ENCODE data around the gene GOLIM4. TPM values are rescaled to one million over a fixed set of nuclear protein-coding genes. Genes with fewer than 3 reads are reported as not detected.
A peak's percentile ranks its signal among the peaks of the same experiment; 100 is the strongest.
"Not testable (repeated sequence)": the region's sequence is repeated elsewhere in the genome, so short reads cannot be mapped to it uniquely, and the experiment has no call there.

GOLIM4 gene
- total RNA-seq, 1 donor from 2014 or later: 27.9 TPM

DNA sequence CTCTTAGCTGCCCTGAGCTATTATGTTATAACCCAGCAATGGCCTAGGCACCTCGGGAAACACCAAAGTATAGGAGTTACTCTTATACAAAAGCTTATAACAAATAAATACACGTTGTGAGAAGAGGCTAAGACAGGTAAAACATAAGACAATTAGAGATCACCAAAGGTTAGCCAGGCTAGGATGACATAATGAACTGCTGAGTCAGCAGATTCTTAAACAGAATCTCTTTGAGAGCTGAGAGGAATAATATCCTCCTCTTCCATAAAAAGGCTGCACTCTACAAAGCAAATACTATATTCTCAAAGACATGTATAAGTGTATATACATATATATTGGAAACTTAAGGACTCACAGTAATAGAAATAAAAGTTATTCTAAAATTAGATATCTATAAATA, 37.2 kb downstream of the GOLIM4 start:
- no peak for DNase-seq (ENCODE audit: low read depth)
- H3K27me3 ChIP-seq (ENCODE audit: control insufficient read depth, insufficient read depth, low read length): no peaks in the 10 kb centered on the region
- TF ChIP-seq, protein P1, sequence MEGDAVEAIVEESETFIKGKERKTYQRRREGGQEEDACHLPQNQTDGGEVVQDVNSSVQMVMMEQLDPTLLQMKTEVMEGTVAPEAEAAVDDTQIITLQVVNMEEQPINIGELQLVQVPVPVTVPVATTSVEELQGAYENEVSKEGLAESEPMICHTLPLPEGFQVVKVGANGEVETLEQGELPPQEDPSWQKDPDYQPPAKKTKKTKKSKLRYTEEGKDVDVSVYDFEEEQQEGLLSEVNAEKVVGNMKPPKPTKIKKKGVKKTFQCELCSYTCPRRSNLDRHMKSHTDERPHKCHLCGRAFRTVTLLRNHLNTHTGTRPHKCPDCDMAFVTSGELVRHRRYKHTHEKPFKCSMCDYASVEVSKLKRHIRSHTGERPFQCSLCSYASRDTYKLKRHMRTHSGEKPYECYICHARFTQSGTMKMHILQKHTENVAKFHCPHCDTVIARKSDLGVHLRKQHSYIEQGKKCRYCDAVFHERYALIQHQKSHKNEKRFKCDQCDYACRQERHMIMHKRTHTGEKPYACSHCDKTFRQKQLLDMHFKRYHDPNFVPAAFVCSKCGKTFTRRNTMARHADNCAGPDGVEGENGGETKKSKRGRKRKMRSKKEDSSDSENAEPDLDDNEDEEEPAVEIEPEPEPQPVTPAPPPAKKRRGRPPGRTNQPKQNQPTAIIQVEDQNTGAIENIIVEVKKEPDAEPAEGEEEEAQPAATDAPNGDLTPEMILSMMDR (IDR thresholded peaks at IDR 0.05; ENCODE audit: insufficient read depth, low read length, poor library complexity, severe bottlenecking): no peak
- no peak overlapping the region for H3K4me3 ChIP-seq (ENCODE audit: low read depth, low read length)
- H3K36me3 ChIP-seq (ENCODE audit: control insufficient read depth, insufficient read depth, low read length): no peaks in the 10 kb centered on the region

DNA sequence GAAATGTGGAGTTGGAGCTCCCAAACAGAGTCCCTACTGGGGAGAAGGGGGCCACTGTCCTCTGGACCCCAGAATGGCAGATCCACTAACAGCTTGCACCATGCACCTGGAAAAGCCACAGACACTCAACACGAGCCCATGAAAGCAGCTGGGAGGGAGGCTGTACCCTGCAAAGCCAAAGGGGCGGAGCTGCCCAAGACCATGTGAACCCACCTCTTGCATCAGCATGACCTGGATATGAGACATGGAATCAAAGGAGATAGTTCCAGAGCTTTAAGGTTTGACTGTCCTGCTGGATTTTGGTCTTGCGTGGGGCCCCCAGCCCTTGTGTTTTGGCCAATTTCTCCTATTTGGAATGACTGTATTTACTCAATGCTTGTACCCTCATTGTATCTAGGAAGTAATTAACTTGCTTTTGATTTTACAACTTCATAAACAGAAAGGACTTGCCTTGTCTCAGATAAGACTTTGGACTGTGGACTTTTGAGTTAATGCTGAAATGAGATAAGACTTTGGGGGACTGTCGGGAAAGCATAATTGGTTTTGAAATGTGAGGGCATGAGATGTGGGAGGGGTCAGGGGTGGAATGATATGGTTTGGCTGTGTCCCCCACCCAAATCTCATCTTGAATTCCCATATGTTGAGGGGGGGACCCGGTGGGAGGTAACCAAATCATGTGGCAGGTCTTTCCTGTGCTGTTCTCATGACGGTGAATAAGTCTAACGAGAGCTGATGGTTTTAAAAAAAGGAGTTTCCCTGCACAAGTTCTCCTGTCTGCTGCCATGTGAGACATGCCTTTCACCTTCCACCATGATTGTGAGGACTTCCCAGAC, 39.1 kb downstream of the GOLIM4 start:
- H3K36me3 ChIP-seq (ENCODE audit: control insufficient read depth, insufficient read depth, low read length); H3K27me3 ChIP-seq (ENCODE audit: control insufficient read depth, insufficient read depth, low read length); DNase-seq (ENCODE audit: low read depth); H3K4me3 ChIP-seq (ENCODE audit: low read depth, low read length): not testable (repeated sequence)

DNA sequence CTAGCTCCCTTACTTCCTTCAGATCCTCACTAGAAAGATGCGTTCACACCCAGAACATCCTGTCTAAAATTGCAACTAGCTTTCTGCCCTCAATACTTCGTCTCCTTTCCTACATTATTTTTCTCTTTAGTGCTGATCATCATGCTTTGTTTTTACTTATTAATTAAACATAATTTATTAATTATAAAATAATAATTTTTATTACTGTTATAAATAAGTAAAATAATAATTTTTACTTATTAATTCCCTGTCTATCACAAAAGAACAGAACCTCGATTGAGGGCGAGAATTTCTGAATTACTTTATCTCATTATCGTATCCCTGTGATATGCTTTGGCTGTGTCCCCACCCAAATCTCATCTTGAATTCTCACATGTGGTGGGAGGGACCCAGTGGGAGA, 41.3 kb downstream of the GOLIM4 start:
- Histone ChIP-seq H3K36me3 (ENCODE audit: control insufficient read depth, insufficient read depth, low read length) (no peaks in the 10 kb centered on the region), H3K27me3 (ENCODE audit: control insufficient read depth, insufficient read depth, low read length) (no peaks in the 10 kb centered on the region), H3K4me3 (ENCODE audit: low read depth, low read length) (no peak overlapping the region)
- TF ChIP-seq, protein P1 (IDR thresholded peaks at IDR 0.05; ENCODE audit: insufficient read depth, low read length, poor library complexity, severe bottlenecking): no peak
- no peak for DNase-seq (ENCODE audit: low read depth)

DNA sequence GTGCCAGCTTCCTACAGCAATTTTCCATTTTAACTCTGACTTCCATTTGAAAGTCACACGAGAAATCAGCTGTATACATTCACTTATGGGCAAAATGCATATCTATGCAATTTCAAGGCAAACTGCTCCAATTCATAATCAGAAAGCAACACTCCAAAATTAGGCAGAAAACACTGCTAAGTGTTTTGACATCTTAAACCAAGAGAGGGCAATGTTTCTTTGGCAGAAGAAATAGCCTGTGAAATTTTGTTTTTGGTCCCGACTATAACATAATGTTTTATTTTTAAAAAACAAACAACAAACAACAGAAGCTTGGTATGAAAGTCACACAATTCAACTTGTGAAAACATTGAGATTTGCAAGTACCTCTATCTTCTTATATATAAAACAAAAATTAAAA, 42.6 kb downstream of the GOLIM4 start:
- no peaks in the 10 kb centered on the region for H3K36me3 ChIP-seq (ENCODE audit: control insufficient read depth, insufficient read depth, low read length)
- no peaks in the 10 kb centered on the region for H3K27me3 ChIP-seq (ENCODE audit: control insufficient read depth, insufficient read depth, low read length)
- DNase-seq (ENCODE audit: low read depth): no peak
- H3K4me3 ChIP-seq (ENCODE audit: low read depth, low read length): no peak overlapping the region
- TF ChIP-seq, protein P1 (IDR thresholded peaks at IDR 0.05; ENCODE audit: insufficient read depth, low read length, poor library complexity, severe bottlenecking): peak; percentile 11

DNA sequence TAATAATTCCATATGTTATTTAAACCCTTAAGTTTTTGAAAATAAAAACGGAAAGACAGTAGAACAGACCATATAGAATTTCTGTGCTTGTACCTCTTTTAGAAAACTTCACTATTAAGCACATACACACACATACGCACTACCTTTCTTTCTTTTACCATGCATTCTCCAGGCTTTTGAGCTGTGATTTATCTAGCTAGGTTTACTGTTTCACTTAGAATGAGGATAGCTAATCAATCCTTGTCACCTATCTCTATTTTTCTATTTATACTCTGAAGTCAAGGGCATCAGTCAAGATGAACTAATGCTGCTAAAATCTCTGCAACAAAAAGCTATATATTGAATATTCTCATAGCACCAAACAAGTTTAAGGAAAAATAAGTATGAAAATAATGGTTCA, 43.2 kb downstream of the GOLIM4 start:
- DNase-seq (ENCODE audit: low read depth): no peak
- TF ChIP-seq, protein P1 (IDR thresholded peaks at IDR 0.05; ENCODE audit: insufficient read depth, low read length, poor library complexity, severe bottlenecking): no peak
- no peak overlapping the region for H3K4me3 ChIP-seq (ENCODE audit: low read depth, low read length)
- H3K27me3 ChIP-seq (ENCODE audit: control insufficient read depth, insufficient read depth, low read length): no peaks in the 10 kb centered on the region
- H3K36me3 ChIP-seq (ENCODE audit: control insufficient read depth, insufficient read depth, low read length): no peaks in the 10 kb centered on the region

DNA sequence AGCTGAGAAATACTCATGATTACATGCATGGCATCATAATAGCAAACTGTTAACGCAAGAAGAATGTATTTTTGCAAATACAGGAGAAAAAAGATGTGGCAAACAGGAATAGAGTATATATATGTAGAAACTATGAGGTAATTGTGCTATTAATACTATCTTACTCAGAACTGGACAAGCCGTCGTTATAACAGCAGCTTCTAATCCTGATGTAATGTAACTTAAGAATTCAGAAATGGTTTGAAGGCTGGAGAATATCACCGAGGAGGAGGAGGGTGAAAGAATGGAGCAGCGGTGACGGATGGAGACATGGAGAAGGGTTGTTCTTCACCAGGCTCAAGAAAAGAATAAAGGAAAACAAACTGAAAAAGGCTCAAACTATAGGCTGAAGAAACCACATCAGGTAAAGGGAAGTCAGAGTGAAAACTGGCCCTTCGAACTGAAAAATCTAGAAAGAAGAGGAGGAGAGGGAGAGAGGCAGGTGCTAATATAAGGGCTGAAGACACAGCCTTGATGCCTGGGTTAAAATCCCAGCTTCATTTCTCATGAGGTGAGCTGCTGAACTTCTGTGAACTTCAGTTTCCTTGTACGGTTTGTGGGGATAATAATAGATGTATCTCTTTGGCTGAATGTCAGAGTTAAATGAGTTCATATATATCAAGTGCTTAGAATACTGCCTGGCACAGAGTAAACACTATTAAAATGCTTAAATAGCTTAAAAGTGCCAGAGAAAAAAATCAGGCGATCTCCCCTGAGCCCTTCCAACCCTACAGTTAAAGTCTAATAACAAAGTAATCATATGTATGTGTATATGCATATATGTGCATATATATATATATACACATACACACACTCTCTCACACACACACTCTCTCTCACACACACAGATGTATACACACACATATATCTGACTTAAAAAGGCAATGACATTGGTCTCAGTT, 43.9 kb downstream of the GOLIM4 start:
- Histone ChIP-seq H3K36me3 (ENCODE audit: control insufficient read depth, insufficient read depth, low read length) (no peaks in the 10 kb centered on the region), H3K27me3 (ENCODE audit: control insufficient read depth, insufficient read depth, low read length) (no peaks in the 10 kb centered on the region), H3K4me3 (ENCODE audit: low read depth, low read length) (no peak overlapping the region)
- TF ChIP-seq, protein P1 (IDR thresholded peaks at IDR 0.05; ENCODE audit: insufficient read depth, low read length, poor library complexity, severe bottlenecking): no peak
- no peak for DNase-seq (ENCODE audit: low read depth)

All from kidney epithelial cell (primary cell).